Occipital lobe (tissue), 2 donors: Measurements from ENCODE around the gene CLDN2. TPM values are rescaled to one million over a fixed set of nuclear protein-coding genes. Genes with fewer than 3 reads are reported as not detected.
A peak's percentile ranks its signal among the peaks of the same experiment; 100 is the strongest.
"Not testable (repeated sequence)": the region's sequence is repeated elsewhere in the genome, so short reads cannot be mapped to it uniquely, and the experiment has no call there.

Experiments
- DNase-seq: peaks from one replicate; lab custom pipeline; 2025; lab: John Stamatoyannopoulos, UW
- total RNA-seq: library from RNA; depleted of rRNA; stranded (reverse); fragments of >200 nt; gene quantifications from one replicate; pipeline ENCODE4 v1.2.3, GENCODE V29; 2014

The CLDN2 gene, protein sequence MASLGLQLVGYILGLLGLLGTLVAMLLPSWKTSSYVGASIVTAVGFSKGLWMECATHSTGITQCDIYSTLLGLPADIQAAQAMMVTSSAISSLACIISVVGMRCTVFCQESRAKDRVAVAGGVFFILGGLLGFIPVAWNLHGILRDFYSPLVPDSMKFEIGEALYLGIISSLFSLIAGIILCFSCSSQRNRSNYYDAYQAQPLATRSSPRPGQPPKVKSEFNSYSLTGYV
- total RNA-seq, result not detected

DNA sequence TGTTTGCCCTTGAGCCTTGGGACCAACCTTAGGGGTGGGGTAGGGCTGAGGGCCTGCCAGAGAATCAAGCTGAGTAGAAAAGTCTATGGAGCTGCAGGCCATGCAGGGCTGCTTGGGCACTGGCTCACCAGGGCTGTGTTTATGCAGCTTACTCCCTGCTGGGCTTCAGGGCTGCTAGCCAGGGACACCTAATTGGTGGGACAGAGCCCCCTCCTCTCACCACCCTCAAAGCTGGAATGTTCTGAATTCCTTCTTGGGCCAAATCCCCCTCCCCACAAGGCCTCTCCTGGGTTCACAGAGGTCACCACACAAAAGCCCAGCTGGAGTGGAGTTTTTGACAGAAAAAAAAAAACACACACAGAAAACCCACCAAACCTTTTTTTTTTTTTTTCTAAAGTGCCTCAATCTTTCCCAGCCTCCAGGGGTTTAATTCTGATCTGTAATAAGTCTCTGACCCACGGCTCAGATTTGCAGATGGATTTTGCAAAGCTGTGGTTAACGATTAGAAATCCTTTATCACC lies at the start of gene CLDN2:
Gene CLDN2, plus strand, starts transcription at position 471 of the 521 bp plus-strand sequence. CDS start 7,827 bp downstream, outside the sequence.
- no peak for DNase-seq

DNA sequence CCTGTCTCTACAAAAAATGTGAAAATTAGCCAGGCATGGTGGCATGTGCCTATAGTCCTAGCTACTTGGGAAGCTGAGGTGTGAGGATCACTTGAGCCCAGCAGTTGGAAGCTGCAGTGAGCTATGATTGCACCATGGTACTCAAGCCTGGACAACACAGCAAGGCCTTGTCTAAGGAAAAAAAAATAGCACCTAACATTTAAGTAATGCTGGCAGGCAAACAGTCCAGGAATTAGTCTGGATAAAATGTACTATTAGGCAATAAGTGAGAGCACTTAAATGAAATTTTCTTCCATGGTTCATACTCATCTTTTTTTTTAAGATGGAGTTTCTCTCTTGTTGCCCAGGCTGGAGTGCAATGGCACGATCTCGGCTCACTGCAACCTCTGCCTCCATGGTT lies 47.4 kb upstream of the CLDN2 start:
- DNase-seq, result not testable (repeated sequence)

DNA sequence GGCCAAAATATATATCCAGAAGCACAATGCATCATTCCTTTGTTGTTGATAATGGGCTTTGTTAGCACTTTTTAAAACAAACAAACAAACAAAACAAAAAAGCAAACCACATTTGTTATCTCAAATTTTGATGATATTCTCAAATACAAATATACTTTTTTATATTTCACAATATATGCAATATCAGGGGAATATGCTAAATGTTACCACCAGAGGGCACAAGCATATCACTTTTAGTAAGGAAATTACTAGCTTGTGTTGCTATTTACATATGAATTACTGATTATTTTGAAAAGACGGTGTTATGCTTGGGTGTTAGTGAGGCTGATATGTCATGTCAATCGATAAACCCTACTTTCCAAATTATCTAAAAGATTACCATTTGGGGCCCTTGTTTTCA lies 46.1 kb upstream of the CLDN2 start:
- no peak for DNase-seq

DNA sequence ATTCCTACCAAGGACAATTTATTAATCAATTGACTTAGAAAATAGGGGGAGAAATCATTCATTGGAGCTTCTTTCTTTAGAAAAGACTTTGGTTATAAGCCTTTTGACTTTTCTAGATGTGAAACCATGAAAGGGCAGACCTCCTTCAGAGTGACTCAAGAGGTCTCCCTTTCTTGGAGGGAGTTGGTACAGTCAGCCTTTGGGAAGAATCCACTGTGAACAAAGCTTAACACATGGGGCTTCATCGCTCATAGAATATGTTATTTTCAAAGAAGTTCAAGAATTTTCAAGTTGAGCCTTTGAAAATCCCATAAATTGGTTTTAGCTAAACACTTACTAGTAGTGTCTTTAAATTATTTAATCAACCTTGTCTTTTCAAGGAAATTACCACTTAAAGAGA lies 45.1 kb upstream of the CLDN2 start:
- no peak for DNase-seq

DNA sequence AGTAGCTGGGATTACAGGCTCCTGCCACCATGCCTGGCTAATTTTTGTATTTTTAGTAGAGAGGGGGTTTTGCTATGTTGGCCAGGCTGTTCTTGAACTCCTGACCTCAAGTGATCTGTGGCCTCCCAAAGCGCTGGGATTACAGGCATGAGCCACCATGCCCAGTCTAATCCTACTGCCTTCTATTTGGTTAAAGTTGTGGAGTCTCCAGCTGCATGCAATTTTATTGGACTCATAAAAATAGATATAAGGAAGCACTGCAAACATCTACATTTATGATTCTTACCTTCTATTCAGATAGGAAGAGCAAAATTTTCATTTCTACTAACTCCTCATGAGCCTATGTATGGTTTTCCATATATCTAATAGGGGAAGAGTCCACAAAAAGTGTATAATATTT lies 30.7 kb upstream of the CLDN2 start:
- no peak for DNase-seq

DNA sequence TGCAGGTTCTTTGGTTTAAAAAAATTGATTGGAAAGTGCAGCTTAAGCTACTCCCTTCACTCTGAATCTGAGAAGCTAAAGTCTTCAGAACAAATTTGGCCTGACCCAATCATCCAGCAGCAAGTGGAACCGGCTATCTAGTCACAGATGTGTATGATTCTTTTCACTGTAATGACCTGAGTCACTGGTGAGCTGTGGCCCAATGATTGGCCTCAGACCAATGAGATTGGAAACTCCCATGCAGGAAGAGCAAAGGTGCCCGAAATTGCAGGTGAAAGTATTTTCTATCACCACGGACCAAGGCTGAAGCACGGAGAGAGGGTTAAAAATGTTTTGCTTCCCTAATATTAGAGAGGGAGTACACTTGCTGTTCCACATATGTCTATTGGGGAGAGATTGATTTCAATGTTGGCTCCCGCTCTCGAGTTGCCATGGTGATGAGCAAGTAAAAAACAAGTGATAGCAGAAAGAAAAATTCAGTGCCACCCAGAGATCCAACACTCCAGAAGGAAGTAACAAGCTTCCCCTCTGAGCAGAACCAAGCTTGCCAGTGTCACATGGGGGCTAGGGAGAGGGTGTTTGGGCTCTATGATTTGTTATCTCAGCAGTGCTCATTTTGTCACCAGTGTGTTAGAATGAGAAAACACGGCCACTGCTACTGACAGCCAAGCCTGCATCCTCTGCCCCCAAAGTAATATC lies 28.3 kb upstream of the CLDN2 start:
- no peak for DNase-seq

DNA sequence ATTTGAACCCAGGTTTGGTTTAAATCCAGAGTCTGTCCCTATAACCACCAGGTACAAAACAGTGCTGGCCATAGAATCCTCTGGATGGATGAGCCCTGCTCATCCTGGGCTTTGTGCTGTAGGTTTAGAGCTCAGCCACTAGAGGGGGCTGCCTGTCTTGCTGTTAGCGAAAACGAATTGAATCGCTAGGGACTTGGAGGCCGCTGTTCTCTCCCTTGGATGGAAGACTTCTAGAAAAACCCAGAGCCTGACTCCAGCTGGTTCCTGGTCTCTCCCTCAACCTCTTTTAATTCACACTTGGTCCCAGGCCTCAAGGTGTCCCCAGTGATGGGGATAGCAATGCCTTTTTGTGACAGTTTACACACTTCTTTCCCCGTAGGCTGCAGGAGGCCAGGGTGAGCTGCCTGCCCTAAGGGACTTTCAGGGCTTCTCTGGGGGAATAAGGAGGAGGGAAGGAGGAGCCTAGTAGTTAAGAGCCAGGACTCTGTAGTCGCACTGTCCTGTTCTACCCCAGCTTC lies 25.8 kb upstream of the CLDN2 start:
- DNase-seq, result peak; percentile 33

DNA sequence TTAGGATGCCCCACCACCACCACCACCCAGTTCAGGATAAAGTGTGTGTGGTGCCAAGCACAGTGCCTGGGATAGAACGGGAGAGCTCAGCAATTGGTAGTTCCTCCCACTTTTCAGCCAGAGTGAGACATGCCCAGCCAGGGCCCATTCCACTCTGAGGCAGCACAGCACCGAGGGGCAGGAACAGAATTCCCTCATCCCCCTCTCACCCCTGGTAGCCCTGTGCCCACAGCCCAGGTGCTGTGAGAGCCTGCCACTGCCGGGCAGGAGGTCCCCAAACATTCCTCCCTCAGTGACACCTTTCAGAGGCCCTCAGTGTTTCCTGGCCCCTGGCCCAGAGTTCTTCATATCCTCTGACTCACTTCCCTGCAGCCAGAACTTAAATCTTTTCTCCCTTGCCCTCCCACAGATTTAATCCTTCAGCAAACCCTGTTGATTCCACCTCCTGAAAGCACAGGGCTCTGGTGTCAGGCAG lies 25.2 kb upstream of the CLDN2 start:
- no peak for DNase-seq

DNA sequence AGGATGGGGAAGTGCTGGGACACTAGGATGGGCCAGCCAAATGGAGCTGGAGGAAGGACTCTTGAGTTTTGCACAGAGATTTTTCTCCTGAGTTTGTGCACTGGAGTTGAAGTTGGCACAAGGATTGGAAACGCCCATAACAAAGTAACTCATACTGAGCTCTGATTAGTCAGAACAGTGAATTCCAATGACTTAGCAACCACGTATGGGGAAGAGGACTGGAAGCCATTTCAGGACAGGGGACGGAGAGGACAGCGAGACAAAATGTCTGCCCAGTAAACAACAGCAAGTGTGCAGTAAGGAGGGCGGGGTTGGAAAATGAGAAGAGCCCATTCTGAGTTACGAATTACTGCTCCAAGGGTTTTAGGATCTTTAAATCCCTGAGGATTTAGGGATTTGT lies 22.9 kb upstream of the CLDN2 start:
- DNase-seq, result no peak

DNA sequence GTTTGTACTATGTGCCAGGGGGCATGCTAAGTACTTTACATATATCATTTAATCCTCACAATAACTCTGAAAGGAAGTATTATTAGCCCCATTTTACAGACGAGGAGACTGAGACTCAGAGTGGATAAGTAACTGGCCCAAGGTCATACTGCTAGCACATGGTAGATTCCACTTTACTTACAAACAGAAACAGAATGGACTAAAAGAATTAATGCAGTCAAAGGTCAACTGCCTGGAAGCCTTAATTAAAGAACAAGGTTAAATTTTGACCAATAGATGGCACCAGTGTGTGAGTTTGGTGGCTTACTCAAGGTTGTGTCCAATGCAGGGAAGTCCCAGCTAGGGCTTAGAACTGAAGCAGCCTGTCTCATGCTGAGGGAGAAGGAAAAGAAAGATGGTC lies 21.7 kb upstream of the CLDN2 start:
- DNase-seq, result no peak

DNA sequence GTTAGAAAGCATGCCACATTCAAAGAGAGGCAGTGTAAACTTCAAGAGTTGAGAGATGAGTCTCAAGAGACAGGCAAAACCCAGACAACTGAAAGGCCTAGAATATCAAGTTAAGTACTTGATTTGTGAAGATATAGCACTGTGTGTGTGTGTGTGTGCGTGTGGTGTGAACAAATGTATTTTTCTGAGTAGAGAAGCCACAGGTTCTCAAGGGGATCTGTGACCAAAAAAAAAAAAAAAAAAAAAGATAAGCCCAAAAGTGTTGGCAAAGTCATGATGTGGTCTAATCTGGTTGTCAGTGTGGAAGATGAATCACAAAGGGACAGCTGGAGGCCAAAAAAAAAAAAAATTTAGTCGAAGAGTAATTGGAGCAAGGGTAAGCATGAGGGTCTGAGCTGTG lies 20.9 kb upstream of the CLDN2 start:
- DNase-seq, result no peak

DNA sequence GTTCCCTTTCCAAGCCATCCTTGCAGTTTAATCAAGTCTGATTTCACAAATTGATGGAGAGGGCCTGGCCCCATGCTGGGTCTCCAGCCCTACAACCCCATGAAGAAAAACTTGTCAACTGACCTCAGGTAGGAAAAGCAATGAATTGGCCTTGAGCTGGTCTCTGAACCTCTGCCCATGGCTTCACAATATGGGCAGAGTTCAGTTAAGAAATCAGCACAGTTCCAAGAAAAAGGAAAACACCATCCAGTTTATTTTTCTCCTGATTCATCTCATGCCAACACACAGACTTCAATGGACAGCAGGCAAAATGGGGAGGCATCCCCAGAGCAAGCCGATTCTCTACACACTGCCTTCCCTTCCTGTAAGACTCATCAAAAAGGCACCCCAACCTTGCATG lies 20.4 kb upstream of the CLDN2 start:
- no peak for DNase-seq

DNA sequence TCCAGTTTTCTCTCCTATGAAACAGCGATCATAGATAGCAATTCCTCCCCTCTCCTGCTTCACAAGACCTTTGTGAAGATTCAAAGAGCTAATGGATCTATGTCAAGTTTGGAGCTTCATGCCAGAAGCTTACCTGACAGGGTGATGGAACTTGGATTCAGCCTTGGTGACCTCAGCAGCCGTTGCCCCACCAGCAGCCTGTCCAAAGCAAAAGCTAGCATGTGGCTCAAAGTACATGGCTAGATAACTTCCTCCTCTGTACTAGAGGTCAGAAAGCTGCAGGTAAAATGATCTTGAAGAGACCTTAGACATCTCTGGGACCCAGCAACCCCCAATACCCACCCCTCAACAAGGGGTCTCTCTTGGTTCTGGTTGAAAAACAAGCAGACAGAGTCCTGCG lies 18.9 kb upstream of the CLDN2 start:
- DNase-seq, result no peak

DNA sequence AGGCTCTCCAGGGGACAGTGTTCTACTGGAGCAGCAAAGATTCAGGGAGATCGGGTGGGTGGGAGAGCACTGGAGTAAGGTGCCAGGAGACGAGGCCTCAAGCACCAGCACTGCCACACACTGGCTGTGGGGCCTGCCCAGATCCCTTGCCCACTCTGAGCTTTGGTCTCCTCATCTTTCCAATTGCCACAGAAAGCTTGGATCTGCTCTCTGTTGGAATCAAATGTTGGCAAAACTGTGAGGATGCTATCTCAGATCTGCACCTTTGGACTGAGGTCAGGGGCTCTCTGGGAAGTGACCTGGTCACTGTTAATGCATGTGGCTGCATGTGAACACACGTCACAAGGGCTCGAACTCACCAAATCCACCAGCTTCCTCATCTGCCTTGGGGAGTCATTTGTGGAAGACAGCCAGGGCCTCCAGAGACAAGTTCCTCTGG lies 18.4 kb upstream of the CLDN2 start:
- DNase-seq, result no peak

DNA sequence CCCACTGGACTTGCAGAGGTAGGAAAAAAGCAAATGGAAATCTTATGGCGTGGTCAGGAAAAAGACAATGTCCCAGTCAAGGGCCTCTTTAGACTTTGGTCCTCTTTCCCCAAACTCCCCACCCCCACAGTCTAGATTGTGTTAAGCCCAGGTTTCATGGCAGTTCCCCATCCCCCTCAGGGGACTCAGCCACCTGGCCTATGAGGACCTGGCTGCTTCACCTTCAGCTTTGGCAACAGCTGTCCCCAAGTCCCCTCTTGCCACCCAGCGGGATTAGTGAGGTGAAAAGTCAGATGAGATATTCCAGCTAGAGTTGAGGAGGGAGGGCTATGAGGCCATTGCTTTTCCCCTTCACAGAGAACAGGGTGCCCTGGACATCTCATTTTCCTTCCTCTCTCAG lies 17.5 kb upstream of the CLDN2 start:
- no peak for DNase-seq

DNA sequence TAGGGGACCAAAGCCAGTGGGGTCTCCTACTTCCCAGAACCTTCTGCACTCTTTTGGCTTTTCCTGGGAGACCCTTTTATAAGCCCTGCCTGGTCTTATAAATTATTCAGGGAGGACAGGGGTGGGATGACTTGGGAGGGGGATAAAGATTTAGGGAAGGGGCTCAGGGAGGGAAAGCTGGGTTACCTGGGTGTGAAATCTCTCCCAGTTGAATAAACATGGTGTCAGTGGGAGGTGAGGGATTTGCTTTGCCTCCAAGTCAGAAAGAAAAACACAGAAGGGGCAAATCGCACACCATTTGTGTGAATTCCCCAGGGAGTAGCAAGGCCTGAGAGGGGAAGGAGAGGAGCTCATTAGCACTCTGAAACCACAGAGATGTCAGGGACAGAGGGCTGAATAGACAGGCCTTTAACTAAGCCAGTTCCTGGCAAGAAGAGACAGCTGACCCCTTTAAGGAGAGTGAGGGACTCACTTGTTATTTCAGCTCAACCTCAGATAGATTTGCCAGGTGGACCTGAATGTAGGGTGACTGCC lies 16.8 kb upstream of the CLDN2 start, which contains the start of gene RIPPLY1:
Gene RIPPLY1, minus strand, starts transcription at position 51 of the 534 bp plus-strand sequence. CDS start 54 bp downstream, outside the sequence.
- DNase-seq, result no peak

DNA sequence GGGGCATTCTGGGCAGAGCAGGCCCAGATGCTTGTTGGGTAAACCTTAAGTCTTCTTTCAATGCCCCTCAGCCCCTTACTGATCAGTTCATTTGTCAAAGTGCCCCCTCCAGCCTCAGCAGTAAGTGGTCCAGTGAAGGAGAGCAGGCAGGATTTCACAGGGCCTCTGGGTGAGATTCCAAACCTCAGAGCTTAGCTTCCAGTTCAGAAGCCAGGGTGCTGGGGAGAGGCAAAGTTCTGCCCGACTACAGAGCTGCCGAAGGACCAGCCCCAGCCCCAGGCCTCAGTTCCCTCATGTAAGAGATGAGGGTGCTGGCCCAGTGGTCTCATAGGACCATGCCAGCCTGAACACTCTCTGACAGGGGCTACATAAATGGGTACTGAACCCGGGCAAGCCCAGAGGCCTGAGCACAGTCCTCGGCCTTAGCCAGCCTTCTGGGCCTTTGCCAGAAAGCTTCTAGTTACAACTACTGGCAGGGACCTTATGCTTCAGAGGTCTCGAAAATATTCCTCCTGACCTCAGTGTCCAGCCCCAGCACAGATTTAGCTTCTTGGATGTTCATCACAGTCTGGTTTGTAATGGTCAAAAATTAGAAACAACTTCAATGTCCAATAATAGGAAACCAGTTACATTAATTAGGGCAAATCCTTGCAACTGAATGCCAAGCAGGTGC lies 16.2 kb upstream of the CLDN2 start:
- DNase-seq, result no peak

DNA sequence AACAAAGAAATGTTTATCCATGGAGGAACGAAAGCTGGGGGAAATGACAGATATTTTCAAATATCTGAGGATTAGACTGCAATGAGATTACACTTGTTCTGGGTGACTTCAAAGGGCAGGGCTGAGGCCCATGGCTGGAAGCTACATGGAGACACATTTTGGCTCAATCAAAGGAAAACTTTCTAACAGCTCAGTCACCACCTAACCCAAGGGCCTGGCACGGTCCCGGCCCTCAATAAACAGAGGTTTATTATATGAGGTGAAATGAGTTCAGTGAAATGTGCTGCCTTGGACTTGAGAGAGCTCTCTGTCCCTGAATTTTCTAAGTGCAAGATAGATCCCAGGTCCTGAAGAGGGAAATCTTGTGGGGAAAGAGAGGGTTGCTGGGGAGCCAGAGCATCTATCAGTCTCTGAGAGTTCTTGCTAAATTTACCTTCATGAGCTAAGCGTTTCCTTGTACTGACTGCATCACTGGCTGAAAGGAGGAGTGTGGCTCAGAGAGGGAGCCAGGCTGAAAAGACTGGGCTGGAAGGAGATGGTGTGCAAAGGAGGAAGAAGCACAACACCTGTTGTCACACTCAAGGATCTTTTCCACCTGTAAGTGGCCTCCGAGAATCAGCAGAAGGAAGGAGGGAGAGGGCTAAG lies 15.0 kb upstream of the CLDN2 start:
- DNase-seq, result no peak

DNA sequence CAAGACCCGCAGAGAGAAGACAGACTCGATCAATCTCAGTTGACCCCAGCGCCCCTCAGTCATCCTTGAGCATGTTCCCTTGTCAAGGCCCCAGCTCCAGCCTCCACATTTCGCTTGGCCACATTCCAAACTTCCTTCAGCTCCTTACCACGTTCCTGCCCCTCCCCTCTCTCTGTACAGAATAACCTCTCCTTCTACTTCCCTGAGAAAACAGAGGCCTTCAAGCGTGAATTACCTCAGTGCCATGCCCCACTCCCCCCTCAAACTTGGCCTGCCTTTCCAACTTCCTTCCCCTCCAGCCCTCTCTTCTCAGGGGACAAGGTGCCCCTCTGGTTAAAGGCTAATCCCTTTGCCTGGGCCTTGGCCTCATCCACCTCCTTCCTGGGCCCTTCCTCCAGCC lies 13.8 kb upstream of the CLDN2 start:
- no peak for DNase-seq

DNA sequence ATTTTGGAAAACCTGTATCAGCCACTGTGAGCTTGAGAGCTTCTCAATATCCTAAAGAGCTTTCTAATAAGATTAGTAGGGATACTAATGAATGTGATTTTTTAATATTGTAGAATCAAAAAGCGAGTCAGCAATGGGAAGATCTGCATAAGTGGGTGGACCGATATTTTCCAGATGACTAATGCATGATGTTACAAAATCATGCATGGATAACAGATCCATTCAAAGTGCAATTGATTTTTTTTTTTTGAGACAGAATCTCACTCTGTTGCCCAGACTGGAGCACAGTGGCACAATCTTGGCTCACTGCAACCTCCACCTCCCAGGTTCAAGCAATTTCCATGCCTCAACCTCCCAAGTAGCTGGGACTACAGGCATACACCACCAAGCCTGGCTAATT lies 7.3 kb upstream of the CLDN2 start:
- DNase-seq, result no peak

DNA sequence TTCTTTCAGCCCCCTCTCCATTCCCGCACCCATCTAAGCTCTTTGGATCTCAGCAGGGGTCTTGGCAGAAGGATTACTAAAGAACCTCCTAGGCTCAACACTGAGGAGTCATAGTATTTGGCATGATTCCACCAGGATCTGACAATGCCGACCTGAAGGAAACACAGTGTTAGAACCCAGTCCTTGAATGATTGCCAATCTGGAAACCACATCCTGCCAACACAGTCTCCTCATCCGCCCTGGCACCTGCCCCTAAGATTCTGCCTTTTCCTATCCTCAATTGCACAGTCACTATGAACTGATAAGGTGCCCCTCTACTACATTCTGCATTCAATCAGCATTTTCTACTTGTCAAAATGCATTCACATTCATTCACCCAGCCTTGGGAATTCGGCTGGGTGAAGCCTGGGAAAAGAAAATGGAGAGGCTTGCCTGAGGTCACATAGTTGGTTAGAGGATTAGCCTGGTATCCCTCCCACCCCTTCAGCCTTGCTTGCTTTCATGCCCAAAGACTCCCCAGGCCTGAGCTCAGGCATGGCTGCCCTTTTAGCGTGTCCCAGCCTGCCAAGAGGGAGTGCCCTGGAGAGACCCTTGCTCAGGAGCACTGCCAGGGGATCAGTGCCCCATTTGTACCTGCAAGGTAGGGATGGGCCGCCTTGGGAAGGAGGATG lies 2.2 kb upstream of the CLDN2 start:
- DNase-seq, result no peak
